ENCODE data around the gene OR2H2.
A peak's percentile ranks its signal among the peaks of the same experiment; 100 is the strongest.

The OR2H2 gene

GRCh38 chr6:29628419-29629281 lies 43.7 kb downstream of the OR2H2 start (continued):
- TF ChIP-seq, protein P1, sequence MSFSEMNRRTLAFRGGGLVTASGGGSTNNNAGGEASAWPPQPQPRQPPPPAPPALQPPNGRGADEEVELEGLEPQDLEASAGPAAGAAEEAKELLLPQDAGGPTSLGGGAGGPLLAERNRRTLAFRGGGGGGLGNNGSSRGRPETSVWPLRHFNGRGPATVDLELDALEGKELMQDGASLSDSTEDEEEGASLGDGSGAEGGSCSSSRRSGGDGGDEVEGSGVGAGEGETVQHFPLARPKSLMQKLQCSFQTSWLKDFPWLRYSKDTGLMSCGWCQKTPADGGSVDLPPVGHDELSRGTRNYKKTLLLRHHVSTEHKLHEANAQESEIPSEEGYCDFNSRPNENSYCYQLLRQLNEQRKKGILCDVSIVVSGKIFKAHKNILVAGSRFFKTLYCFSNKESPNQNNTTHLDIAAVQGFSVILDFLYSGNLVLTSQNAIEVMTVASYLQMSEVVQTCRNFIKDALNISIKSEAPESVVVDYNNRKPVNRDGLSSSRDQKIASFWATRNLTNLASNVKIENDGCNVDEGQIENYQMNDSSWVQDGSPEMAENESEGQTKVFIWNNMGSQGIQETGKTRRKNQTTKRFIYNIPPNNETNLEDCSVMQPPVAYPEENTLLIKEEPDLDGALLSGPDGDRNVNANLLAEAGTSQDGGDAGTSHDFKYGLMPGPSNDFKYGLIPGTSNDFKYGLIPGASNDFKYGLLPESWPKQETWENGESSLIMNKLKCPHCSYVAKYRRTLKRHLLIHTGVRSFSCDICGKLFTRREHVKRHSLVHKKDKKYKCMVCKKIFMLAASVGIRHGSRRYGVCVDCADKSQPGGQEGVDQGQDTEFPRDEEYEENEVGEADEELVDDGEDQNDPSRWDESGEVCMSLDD (tag by site-specific recombination; IDR thresholded peaks at IDR 0.05): peak; percentile 87
- TF ChIP-seq SP7 (tag by site-specific recombination; IDR thresholded peaks at IDR 0.05): peak; percentile 78
- TF ChIP-seq ZSCAN23 (tag by site-specific recombination; IDR thresholded peaks at IDR 0.05): peak; percentile 65; the same call in 1 of the 2 replicates
- peak; percentile 66; the same call in 1 of the 2 replicates for TF ChIP-seq ZNF501 (tag by site-specific recombination; IDR thresholded peaks at IDR 0.05)
- TF ChIP-seq, protein P2, sequence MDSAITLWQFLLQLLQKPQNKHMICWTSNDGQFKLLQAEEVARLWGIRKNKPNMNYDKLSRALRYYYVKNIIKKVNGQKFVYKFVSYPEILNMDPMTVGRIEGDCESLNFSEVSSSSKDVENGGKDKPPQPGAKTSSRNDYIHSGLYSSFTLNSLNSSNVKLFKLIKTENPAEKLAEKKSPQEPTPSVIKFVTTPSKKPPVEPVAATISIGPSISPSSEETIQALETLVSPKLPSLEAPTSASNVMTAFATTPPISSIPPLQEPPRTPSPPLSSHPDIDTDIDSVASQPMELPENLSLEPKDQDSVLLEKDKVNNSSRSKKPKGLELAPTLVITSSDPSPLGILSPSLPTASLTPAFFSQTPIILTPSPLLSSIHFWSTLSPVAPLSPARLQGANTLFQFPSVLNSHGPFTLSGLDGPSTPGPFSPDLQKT (IDR thresholded peaks at IDR 0.05; ENCODE audit: borderline replicate concordance, low read depth, low read length): no peak
- no peak for TF ChIP-seq ZNF791 (tag by site-specific recombination; IDR thresholded peaks at IDR 0.05)
- peak; percentile 57; the same call in 1 of the 2 replicates for TF ChIP-seq ZNF157 (tag by site-specific recombination; IDR thresholded peaks at IDR 0.05)
- TF ChIP-seq, protein P3, sequence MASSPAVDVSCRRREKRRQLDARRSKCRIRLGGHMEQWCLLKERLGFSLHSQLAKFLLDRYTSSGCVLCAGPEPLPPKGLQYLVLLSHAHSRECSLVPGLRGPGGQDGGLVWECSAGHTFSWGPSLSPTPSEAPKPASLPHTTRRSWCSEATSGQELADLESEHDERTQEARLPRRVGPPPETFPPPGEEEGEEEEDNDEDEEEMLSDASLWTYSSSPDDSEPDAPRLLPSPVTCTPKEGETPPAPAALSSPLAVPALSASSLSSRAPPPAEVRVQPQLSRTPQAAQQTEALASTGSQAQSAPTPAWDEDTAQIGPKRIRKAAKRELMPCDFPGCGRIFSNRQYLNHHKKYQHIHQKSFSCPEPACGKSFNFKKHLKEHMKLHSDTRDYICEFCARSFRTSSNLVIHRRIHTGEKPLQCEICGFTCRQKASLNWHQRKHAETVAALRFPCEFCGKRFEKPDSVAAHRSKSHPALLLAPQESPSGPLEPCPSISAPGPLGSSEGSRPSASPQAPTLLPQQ (tag by site-specific recombination; IDR thresholded peaks at IDR 0.05): peak; percentile 74
- TF ChIP-seq, protein P4, sequence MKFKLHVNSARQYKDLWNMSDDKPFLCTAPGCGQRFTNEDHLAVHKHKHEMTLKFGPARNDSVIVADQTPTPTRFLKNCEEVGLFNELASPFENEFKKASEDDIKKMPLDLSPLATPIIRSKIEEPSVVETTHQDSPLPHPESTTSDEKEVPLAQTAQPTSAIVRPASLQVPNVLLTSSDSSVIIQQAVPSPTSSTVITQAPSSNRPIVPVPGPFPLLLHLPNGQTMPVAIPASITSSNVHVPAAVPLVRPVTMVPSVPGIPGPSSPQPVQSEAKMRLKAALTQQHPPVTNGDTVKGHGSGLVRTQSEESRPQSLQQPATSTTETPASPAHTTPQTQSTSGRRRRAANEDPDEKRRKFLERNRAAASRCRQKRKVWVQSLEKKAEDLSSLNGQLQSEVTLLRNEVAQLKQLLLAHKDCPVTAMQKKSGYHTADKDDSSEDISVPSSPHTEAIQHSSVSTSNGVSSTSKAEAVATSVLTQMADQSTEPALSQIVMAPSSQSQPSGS (tag by site-specific recombination; IDR thresholded peaks at IDR 0.05; ENCODE audit: low read depth): no peak
- TF ChIP-seq SP3 (tag by site-specific recombination; IDR thresholded peaks at IDR 0.05): peak; percentile 69
- TF ChIP-seq ZNF629 (tag by site-specific recombination; IDR thresholded peaks at IDR 0.05): peak; percentile 26
- TF ChIP-seq ZBTB21 (tag by site-specific recombination; IDR thresholded peaks at IDR 0.05): 0 out of 2 replicates have a peak, but pooled peaks have one; percentile 56
- TF ChIP-seq ZBTB17 (tag by site-specific recombination; IDR thresholded peaks at IDR 0.05): peak; percentile 87
- TF ChIP-seq, protein P5, sequence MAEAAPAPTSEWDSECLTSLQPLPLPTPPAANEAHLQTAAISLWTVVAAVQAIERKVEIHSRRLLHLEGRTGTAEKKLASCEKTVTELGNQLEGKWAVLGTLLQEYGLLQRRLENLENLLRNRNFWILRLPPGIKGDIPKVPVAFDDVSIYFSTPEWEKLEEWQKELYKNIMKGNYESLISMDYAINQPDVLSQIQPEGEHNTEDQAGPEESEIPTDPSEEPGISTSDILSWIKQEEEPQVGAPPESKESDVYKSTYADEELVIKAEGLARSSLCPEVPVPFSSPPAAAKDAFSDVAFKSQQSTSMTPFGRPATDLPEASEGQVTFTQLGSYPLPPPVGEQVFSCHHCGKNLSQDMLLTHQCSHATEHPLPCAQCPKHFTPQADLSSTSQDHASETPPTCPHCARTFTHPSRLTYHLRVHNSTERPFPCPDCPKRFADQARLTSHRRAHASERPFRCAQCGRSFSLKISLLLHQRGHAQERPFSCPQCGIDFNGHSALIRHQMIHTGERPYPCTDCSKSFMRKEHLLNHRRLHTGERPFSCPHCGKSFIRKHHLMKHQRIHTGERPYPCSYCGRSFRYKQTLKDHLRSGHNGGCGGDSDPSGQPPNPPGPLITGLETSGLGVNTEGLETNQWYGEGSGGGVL (tag by site-specific recombination; IDR thresholded peaks at IDR 0.05): peak; percentile 84
- TF ChIP-seq ZBTB20 (tag by site-specific recombination; IDR thresholded peaks at IDR 0.05): peak; percentile 70; the same call in 1 of the 2 replicates
- no peak for TF ChIP-seq MEIS1 (CRISPR knock-in tag; IDR thresholded peaks at IDR 0.05; ENCODE audit: borderline replicate concordance)
- TF ChIP-seq ZNF560 (tag by site-specific recombination; IDR thresholded peaks at IDR 0.05; ENCODE audit: borderline replicate concordance): no peak
- TF ChIP-seq ZNF48 (tag by site-specific recombination; IDR thresholded peaks at IDR 0.05): no peak
- peak; percentile 29; the same call in 1 of the 2 replicates for TF ChIP-seq GLIS1 (tag by site-specific recombination; IDR thresholded peaks at IDR 0.05)
- TF ChIP-seq, protein P6, sequence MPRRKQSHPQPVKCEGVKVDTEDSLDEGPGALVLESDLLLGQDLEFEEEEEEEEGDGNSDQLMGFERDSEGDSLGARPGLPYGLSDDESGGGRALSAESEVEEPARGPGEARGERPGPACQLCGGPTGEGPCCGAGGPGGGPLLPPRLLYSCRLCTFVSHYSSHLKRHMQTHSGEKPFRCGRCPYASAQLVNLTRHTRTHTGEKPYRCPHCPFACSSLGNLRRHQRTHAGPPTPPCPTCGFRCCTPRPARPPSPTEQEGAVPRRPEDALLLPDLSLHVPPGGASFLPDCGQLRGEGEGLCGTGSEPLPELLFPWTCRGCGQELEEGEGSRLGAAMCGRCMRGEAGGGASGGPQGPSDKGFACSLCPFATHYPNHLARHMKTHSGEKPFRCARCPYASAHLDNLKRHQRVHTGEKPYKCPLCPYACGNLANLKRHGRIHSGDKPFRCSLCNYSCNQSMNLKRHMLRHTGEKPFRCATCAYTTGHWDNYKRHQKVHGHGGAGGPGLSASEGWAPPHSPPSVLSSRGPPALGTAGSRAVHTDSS (tag by site-specific recombination; IDR thresholded peaks at IDR 0.05): no peak
- no peak for TF ChIP-seq ZNF664 (tag by site-specific recombination; IDR thresholded peaks at IDR 0.05)
- peak; percentile 95 for TF ChIP-seq IKZF3 (tag by site-specific recombination; IDR thresholded peaks at IDR 0.05)
- peak; percentile 73 for TF ChIP-seq ZSCAN30 (tag by site-specific recombination; IDR thresholded peaks at IDR 0.05)
- peak; percentile 63 for TF ChIP-seq ZNF654 (tag by site-specific recombination; IDR thresholded peaks at IDR 0.05; ENCODE audit: low read depth)
